Measurements from ENCODE around the gene CEP70.
"Not testable (repeated sequence)": the region's sequence is repeated elsewhere in the genome, so short reads cannot be mapped to it uniquely, and the experiment has no call there.

CEP70 gene

DNA sequence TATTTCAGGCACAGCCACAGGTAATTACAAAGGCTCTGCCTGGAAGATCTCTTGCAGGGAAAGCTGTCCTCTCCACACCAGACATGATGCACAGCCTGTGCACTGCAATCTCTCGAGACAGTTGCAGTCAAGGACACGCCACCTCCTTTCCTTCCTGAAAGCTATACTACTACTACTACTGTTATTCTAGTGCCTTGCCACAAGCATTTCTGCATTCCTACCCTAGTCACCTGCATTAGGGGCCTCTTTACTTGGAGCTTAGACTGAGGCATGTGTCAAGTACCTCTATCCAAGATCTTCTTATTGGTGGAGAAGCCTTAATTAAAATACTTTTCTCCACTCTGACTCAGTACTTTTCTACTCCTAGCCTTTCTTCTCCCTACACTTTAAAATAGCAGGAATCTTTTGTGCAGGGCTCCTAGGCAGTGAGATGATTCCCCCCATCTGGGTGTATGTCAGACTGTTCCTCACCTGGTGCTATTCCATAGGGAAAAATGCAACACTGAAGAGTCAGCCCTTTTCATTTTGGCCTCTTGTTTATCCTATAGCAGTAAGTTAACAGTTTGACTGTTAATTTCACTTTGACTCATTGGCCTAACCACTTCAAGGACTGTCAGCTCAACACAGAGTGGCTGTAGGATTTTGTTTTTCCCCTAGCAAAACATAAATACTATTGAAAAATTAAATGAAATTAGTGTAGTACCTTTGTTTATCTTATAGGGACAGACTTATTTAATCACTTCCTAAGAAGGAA is 80.8 kb downstream of the CEP70 start:
- in situ Hi-C loops (cut with HindIII; ENCODE audit: low sequenced_read_pairs), result no loop called here

DNA sequence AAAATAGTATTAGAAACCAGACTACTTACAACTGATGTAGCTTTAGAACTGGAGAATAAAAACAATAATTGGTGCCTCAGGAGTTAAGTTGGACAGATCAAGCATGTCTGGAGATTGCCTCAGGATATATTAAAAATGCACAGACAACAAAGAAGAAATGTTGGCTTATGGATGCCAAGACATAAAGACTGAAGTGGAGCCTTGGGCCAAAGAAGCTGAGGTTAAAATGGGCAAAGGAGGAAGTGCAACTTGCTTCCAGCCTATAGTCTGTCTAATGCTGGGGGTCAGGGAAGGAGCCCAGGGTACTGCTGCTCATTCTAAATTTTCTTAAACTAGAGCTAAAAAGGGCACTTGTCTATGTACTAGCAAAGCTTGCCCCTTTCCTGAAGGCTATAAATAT is 82.1 kb downstream of the CEP70 start:
- in situ Hi-C loops (cut with HindIII; ENCODE audit: low sequenced_read_pairs), result no loop called here

DNA sequence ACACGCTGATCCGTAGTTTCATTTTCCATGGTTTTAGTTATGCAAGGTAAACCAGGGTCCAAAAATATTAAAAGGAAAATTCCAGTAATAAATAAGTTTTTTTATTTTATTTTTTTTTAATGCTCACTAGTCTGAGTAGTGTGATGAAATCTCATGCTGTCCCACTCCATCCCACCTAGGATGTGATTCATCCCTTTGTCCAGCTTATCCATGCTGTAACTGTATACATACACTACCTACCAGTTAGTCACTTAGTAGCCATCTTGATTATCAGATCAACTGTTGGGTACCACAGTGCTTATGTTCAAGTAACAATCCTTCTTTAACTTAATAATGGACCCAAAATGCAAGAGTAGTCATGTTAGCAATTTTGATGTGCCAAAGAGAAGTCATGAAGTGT is 84.5 kb downstream of the CEP70 start:
- in situ Hi-C loops (cut with HindIII; ENCODE audit: low sequenced_read_pairs), result no loop called here

DNA sequence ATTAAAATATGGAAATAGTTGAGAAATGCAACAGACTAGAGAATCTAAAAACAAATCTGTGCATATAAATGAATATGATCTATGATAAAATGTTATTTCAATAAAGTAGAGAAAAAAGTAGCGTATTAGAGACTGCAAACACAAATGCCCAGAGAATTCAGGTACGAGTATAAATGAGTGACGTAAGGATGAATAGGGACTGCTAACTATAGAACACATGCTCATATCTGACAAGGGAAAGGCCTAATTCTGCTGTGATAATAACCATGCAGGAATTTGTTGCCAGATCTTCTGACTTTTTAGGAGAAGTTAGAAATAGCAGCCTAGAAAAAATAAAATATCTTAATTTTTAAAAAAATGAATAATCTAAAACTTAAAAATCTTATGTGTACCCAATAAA is 86.5 kb downstream of the CEP70 start:
- in situ Hi-C loops (cut with HindIII; ENCODE audit: low sequenced_read_pairs), result no loop called here

DNA sequence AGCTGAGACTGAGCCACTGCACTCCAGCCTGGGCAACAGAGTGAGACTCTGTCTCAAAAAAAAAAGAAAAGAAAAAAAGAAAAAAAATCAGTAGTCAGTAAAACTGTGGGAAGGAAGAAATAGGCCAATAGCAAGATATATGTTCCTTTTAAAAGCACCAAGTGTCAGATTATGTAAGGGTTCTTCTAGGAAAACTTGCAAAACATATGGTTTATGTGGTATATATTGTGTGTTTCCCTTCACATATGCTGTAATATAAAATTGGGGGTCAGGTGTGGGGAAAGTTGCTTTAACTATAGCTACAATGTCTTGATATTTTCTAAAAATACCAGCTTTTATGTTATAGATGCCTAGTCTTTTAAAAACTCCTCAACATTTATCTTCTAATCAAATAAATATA is 95.1 kb downstream of the CEP70 start:
- in situ Hi-C loops (cut with HindIII; ENCODE audit: low sequenced_read_pairs), result no loop called here

DNA sequence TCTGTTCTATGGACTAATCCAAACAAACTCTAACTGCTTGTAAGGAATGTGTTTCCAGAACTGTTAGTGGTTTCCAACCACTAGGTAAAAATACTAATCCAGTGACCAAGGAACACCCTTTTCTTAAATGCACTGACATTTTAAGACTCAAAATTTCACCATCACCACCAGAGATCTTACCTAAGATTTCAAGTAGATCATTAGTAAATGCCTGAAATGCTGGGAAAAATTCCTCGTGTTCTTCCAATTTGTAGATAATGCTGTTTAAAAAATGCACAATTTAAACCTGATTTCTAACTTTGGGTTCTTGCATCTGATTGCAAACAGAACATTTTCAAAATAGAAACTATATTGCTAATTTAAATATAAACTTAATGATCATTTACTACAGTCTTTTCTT is 96.2 kb downstream of the CEP70 start:
- in situ Hi-C loops (cut with HindIII; ENCODE audit: low sequenced_read_pairs), result no loop called here

DNA sequence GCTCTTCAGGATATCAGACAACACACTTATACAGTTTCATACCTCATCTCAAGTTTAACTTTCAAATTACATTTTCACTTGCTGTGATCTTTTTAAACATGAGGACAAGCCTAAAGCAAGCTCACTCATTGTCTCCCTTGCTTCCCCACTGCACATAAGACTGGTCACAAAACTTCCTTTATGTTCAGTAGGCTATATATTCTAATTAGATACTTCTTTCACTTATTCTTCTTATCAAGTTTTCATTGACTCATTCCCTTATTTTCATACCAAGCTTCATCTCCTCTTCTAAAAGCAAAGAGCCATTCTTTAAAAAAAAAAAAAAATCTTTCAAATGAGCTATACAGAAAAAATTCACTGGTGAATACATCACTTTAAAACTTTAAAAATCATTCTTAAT is 97.0 kb downstream of the CEP70 start:
- in situ Hi-C loops (cut with HindIII; ENCODE audit: low sequenced_read_pairs), result no loop called here

DNA sequence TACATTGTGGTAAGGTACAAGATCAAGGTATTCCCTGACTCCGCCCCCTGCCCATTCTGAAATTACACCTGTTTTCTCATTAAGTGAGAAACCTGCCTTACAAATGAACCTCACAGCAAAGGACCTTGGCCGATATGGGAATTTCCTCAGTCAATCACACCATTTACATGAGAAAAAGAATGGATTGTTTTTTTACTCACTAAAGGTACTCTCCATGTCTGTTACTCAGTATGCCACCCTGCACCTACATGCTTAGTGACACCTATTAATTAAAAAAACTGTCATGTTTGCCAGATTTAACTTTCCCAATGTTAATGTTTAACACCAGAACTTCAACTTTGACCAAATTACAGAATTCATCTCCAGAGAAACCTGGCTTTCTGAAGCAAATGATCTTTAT is 97.6 kb downstream of the CEP70 start:
- in situ Hi-C loops (cut with HindIII; ENCODE audit: low sequenced_read_pairs), result no loop called here

DNA sequence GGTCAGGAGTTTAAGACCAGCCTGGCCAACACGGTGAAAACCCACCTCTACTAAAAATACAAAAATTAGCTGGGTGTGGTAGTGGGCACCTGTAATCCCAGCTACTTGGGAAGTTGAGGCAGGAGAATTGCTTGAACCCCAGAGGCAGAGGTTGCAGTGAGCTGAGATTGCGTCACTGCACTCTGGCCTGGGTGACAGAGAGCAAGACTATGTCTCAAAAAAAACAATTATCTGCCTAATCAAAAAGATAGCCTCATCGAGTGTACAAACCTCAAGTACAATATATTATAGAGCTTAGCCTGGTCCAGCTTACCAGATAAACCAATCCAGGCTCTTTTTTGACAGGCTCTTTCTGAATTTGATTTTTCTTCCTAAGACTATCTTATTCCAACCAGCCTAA is 98.4 kb downstream of the CEP70 start:
- in situ Hi-C loops (cut with HindIII; ENCODE audit: low sequenced_read_pairs), result not testable (repeated sequence)

DNA sequence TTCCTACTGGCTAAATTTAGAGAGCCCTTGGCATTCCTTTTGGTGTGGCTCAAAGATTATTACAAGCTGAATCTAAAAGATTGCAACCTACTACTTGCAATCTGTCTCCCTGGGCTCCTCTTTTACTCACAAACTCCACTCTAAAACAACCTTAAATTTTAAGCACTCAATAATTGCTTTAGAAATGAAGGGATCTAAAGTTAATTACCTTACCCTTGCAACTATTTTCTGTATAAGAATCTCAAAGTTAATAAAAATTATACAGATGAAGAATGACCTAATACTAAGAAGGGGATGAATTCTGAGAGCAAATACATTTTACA is 99.5 kb downstream of the CEP70 start:
- in situ Hi-C loops (cut with HindIII; ENCODE audit: low sequenced_read_pairs), result no loop called here

DNA sequence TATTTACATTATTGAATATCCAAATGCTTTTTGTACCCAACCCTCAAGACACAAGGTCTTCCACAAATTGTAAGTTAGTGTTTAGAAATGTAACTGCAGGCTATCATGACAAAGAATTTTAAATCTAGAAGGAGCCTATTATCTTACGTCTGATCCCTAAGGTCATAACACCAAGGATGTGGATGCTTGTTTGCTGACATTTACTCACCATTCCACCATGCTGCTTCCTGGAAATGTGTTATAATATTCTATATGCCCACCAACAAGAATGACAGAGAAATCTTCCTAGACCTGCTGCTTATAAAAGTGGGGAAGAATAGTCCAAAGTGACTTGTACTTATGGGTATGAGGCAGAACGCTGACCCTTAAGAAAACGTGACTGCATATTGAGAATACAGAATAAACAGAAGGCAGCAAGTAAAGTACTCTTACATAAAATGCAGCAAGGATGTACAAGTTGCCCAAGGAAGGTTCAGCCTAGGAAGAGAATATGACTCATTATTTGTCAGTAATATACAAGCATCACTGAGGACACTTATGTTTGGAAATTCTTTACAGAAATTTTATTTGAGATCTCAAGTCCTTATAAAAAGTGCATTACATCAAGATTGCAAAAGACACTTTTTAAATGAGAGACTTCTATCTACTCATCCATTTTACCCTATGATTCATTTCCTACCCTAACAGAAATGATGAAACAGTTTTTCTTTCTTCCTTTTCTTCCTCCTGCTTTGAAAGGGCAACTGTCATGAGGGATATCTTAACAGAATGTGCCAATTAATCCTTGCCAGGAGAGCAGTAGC is 100.1 kb downstream of the CEP70 start:
- in situ Hi-C loops (cut with HindIII; ENCODE audit: low sequenced_read_pairs), result no loop called here

DNA sequence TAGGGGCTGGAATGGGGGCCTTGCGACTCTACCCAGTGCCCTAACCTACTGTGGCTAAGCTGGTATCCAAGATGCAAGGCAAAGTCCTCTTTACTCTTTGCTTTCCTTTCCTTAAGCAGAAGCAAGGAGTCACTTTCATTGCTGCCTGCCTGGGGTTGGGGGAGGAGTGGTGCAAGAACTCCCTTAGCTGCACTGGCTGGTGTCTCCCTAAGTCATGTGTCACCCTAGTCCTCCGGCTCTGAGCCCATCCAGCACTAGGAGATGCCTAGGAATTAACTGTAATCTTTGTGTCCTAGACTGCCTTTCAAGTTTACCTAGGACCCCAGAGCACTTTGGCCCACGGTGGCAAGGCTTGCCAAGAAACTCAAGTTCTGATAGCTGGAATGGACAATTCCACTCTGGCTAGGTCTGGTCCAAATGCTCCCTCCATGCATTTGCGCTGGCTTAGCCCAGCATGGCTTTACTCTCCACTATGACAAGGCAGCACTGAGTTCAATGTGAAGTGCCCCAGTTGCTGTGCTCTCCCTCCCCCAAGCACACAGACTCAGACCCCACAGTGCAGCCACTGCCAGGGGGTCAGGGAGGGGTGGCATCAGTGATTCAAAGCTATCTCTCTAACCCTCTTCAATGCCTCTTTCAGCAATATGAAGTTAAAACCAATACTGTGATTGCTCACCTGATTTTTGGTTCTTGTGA is 100.9 kb downstream of the CEP70 start:
- in situ Hi-C loops (cut with HindIII; ENCODE audit: low sequenced_read_pairs), result no loop called here

DNA sequence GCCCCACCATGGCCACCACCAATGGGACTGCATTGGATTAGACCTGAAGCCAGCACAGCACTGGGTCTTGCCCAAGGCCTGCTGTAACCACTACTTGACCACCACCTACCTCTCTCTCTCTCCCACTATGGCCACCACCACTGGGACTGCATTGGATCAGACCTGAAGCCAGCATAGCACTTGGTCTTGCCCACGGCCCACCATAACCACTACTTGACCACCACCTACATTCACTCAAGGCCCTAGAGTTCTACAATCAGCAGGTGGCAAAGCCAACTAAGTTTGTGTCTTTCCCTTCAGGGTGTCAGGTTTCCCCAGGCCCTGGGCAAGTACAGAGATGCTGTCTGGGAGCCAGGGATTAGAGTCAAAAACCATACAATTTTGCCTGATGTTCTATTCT is 102.1 kb downstream of the CEP70 start:
- in situ Hi-C loops (cut with HindIII; ENCODE audit: low sequenced_read_pairs), result no loop called here

DNA sequence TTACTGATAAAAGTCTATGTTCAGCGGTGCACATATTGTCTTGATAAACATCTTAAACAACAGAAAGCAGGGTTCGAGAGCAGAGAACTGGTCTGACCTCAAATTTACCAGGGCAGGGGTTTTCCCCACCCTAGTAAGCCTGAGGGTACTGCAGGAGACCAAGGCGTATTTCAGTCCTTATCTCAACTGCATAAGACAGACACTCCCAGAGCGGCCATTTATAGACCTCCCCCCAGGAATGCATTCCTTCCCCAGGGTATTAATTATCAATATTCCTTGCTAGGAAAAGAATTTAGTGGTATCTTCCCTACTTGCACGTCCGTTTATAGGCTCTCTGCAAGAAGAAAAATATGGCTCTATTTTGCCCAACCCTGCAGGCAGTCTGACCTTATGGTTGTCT is 107.5 kb downstream of the CEP70 start:
- in situ Hi-C loops (cut with HindIII; ENCODE audit: low sequenced_read_pairs), result not testable (repeated sequence)

DNA sequence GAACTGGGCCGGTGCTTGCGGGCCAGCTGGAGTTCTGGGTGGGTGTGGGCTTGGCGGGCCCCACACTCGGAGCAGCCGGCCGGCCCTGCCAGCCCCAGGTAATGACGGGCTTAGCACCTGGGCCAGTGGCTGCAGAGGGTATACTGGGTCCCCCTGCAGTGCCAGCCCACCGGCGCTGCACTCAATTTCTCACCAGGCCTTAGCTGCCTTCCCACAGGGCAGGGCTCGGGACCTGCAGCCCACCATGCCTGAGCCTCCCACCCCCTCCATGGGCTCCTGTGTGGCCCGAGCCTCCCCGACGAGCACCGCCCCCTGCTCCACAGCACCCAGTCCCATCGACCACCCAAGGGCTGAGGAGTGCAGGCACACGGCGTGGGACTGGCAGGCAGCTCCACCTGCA is 109.4 kb downstream of the CEP70 start:
- in situ Hi-C loops (cut with HindIII; ENCODE audit: low sequenced_read_pairs), result not testable (repeated sequence)

DNA sequence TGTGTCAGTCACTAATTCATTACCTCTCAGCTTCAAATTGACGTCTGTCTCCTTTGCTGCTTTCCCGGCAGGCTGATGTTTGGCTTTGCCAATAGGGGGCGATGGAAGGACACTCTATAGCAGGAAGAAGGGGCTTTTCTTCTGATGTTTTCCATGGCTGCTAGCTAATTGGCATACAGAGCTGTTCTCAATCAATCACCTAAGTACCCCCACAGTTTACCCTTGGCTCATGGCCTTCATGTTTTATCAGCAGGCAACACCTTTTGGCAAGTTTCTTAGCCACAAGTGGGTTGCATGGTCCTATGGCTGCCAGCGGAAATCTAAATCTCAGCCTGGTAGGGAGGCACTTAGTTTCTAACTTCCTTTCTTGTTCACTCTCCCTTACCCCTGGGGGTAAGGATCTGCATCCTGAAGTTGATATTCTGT is 114.6 kb downstream of the CEP70 start:
- in situ Hi-C loops (cut with HindIII; ENCODE audit: low sequenced_read_pairs), result no loop called here

DNA sequence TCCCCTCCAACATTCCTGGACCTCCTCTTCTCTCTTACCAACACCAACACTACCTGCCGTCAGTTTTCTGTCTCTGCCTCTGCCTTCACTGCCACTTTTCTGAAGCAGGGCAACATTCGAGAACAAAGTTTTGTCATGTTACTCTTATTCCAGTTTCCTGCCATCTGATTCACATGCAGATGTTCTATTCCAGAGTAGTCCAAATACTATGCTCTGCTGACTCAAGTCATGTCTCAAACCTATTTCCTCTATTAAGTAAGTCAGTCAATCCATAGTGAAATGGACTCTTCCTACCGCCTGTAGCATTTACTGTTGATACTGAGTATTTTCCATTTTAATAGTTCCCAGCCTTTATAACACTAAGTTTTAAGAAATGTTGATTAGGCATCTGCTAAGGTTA is 116.3 kb downstream of the CEP70 start:
- in situ Hi-C loops (cut with HindIII; ENCODE audit: low sequenced_read_pairs), result no loop called here

DNA sequence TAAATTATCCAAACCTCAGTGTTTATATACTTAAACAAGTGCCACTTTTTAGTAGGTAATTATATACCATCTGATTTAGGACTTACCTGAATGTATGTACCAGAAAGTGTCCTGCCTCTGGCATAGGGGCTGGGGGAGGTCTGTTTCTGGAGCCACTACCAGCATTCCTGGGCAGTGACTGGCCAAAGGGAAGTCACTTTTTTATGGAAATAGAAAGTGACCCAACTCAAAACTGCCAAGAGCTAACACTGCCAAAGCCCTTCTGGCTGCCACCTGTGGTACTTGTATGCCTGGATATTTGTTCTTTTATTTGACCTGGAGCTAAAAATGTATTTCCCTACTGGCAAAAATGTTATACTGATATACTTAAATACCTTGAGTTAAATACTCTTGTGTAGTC is 116.9 kb downstream of the CEP70 start:
- in situ Hi-C loops (cut with HindIII; ENCODE audit: low sequenced_read_pairs), result no loop called here

DNA sequence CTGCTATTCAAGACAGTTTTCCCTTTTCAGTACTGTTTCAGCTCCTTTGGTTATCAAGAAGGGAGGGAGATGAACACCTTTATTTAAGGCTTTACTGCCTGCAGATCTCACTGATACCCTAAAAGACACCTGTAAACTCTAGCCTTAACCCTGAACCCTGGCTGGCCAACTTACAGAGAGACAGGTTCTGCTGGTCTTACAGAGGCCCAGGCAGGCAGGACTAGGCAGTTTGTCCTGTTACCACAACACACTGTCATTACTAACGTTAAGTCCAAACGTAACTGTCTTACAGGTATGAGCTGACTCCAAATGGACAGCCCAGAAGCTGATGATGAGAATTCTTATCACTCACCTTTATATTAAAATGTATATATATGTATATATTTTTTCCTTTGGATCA is 117.5 kb downstream of the CEP70 start:
- in situ Hi-C loops (cut with HindIII; ENCODE audit: low sequenced_read_pairs), result no loop called here

DNA sequence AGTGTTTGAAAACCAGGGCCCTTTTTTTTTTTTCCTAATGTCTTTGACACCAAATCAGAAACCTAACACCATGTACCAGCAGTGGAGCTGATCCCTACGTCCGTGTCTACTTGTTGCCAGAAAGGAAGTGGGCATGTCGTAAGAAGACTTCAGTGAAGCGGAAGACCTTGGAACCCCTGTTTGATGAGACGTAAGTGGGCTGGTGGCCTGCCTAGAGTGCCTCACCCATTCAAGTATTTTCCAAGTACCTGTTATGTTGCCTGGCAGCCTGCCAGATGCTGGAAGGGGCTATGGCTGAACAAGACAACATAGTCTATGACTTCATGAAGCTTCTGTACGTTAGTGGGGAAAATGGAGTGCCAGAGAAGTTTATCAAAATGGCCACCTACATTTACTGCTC is 119.9 kb downstream of the CEP70 start:
- in situ Hi-C loops (cut with HindIII; ENCODE audit: low sequenced_read_pairs), result loop anchor here (25.0 kb wide), 1 partner anchor 438 kb away; no protein-coding TSS in a partner anchor

DNA sequence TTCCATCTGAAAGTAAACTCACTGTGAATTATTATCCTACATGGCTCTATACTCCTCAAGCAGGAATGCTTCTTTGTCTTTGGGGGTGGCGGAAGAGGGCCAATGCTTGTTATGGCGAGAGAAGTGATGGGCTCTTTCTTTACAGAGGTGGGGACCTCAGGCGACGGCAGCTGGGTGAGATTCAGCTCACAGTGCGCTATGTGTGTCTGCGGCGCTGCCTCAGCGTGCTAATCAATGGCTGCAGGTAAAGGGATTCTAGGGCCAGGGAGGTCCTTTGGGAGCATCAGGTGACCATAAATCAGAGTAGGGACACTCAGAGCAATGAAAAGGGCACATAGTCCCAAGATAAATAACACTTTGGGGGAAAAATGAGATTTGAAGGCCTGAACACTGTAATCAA is 120.7 kb downstream of the CEP70 start:
- in situ Hi-C loops (cut with HindIII; ENCODE audit: low sequenced_read_pairs), result loop anchor here (25.0 kb wide), 1 partner anchor 439 kb away; no protein-coding TSS in a partner anchor

Data from DLD1 (cell line).